Astrocyte (in vitro differentiated cells and primary cell): ENCODE measurements around the gene RHEBL1. TPM values are rescaled to one million over a fixed set of nuclear protein-coding genes. Genes with fewer than 3 reads are reported as not detected.

Source experiments
- DNase-seq: peaks from one replicate; pipeline ENCODE4 v3.0.0-alpha.2; 2010; ENCODE audit warnings: low read depth
- FAIRE-seq: peaks from 2 replicates; lab custom pipeline; 2011; peaks lifted over from hg19 to GRCh38; lab: Jason Lieb, UNC
- H2AFZ ChIP-seq: 2 replicates; pipeline ENCODE4 v1.6.0; 2012; ENCODE audit warnings: low read depth, low read length, inconsistent platforms
- H3K27ac ChIP-seq: 2 replicates; pipeline ENCODE4 v1.5.1; 2011; ENCODE audit warnings: low read depth, low read length, inconsistent platforms
- H3K27me3 ChIP-seq: 2 replicates; pipeline ENCODE4 v1.6.0; 2011; ENCODE audit warnings: low read length, inconsistent platforms; ENCODE audit not compliant: insufficient read depth
- H3K36me3 ChIP-seq: 2 replicates; pipeline ENCODE4 v1.5.1; 2011; ENCODE audit warnings: low read length, inconsistent platforms; ENCODE audit not compliant: insufficient read depth
- H3K4me1 ChIP-seq: 2 replicates; pipeline ENCODE4 v1.5.1; 2011; ENCODE audit warnings: low read length, inconsistent platforms; ENCODE audit not compliant: insufficient read depth
- H3K4me2 ChIP-seq: 2 replicates; pipeline ENCODE4 v1.6.0; 2012; ENCODE audit warnings: low read length, inconsistent platforms
- H3K4me3 ChIP-seq: 2 replicates; pipeline ENCODE4 v1.5.1; 2011; ENCODE audit warnings: low read depth, mild to moderate bottlenecking, low read length, inconsistent platforms; ENCODE audit not compliant: insufficient read depth
- H3K79me2 ChIP-seq: 2 replicates; pipeline ENCODE4 v1.6.0; 2012; ENCODE audit warnings: mild to moderate bottlenecking, low read length, inconsistent platforms; ENCODE audit not compliant: insufficient read depth
- H3K9ac ChIP-seq: 2 replicates; pipeline ENCODE4 v1.6.0; 2012; ENCODE audit warnings: mild to moderate bottlenecking, low read length, inconsistent platforms
- H3K9me3 ChIP-seq: 2 replicates; pipeline ENCODE4 v1.5.1; 2012; ENCODE audit warnings: low read depth, mild to moderate bottlenecking, low read length, inconsistent platforms; ENCODE audit not compliant: insufficient read depth
- H4K20me1 ChIP-seq: 2 replicates; pipeline ENCODE4 v1.6.0; 2012; ENCODE audit warnings: low read length, inconsistent platforms; ENCODE audit not compliant: insufficient read depth
- H3K27ac Mint-ChIP-seq: one replicate; pipeline ENCODE4 v1.8.0; 2021; ENCODE audit warnings: mild to moderate bottlenecking, mixed read lengths; ENCODE audit not compliant: unreplicated experiment
- H3K27me3 Mint-ChIP-seq: one replicate; pipeline ENCODE4 v1.8.0; 2021; ENCODE audit warnings: low read depth, mixed read lengths; ENCODE audit not compliant: unreplicated experiment
- H3K36me3 Mint-ChIP-seq: one replicate; pipeline ENCODE4 v1.8.0; 2021; ENCODE audit warnings: low read depth, mixed read lengths; ENCODE audit not compliant: unreplicated experiment
- H3K4me1 Mint-ChIP-seq: one replicate; pipeline ENCODE4 v1.8.0; 2021; ENCODE audit warnings: low read depth, mixed read lengths; ENCODE audit not compliant: unreplicated experiment
- H3K4me3 Mint-ChIP-seq: one replicate; pipeline ENCODE4 v1.8.0; 2021; ENCODE audit warnings: mild to moderate bottlenecking, moderate library complexity, mixed read lengths; ENCODE audit not compliant: unreplicated experiment
- H3K9me3 Mint-ChIP-seq: one replicate; pipeline ENCODE4 v1.8.0; 2021; ENCODE audit warnings: mild to moderate bottlenecking, mixed read lengths; ENCODE audit not compliant: unreplicated experiment
- CTCF ChIP-seq: IDR thresholded peaks from 2 replicates; pipeline ENCODE4 v1.5.1; 2011; ENCODE audit warnings: low read depth, mild to moderate bottlenecking, inconsistent platforms, low read length, moderate library complexity; ENCODE audit not compliant: insufficient read depth
- EZH2 ChIP-seq: IDR thresholded peaks from 2 replicates; pipeline ENCODE4 v1.6.1; 2012; ENCODE audit warnings: mild to moderate bottlenecking, low read length, inconsistent platforms; ENCODE audit not compliant: insufficient read depth
- total RNA-seq: library from RNA; stranded (reverse); gene quantifications from 2 replicates; pipeline ENCODE4 v1.2.1, GENCODE V29; 2021

The RHEBL1 gene
- total RNA-seq, 1 donor from 2014 or later, result 1.3 TPM

GRCh38 chr12:49024543-49024942 is 45.2 kb downstream of the RHEBL1 start:
- H3K27me3 Mint-ChIP-seq, result no peaks in the 10 kb centered on the region
- no peaks in the 10 kb centered on the region for H3K4me1 ChIP-seq
- DNase-seq (no peak), FAIRE-seq (no peak)
- H3K9ac ChIP-seq, result no peak overlapping the region
- no peak overlapping the region for H3K27ac ChIP-seq
- H3K79me2 ChIP-seq, result peaks cover 8% of the 10 kb centered on the region
- H4K20me1 ChIP-seq, result peaks cover 37% of the 10 kb centered on the region
- no peaks in the 10 kb centered on the region for H3K9me3 ChIP-seq
- peaks cover 27% of the 10 kb centered on the region for H3K36me3 Mint-ChIP-seq
- TF ChIP-seq EZH2, result no peak
- no peak for TF ChIP-seq CTCF
- H2AFZ ChIP-seq, result no peak overlapping the region
- no peaks in the 10 kb centered on the region for H3K27me3 ChIP-seq
- no peak overlapping the region for H3K27ac Mint-ChIP-seq
- no peaks in the 10 kb centered on the region for H3K9me3 Mint-ChIP-seq
- no peak overlapping the region for H3K4me3 ChIP-seq
- H3K4me1 Mint-ChIP-seq, result peaks cover 4% of the 10 kb centered on the region
- no peak overlapping the region for H3K4me3 Mint-ChIP-seq
- H3K36me3 ChIP-seq, result peaks cover 57% of the 10 kb centered on the region
- no peak overlapping the region for H3K4me2 ChIP-seq

GRCh38 chr12:49023812-49024211 is 46.0 kb downstream of the RHEBL1 start:
- no peak for FAIRE-seq
- no peak overlapping the region for H3K27ac Mint-ChIP-seq
- Histone ChIP-seq H3K79me2 (peaks cover 8% of the 10 kb centered on the region), H2AFZ (no peak overlapping the region), H3K36me3 (peaks cover 53% of the 10 kb centered on the region), H3K4me3 (no peak overlapping the region), H4K20me1 (peaks cover 30% of the 10 kb centered on the region), H3K27me3 (no peaks in the 10 kb centered on the region), H3K4me2 (no peak overlapping the region), H3K9ac (no peak overlapping the region), H3K4me1 (peaks cover 3% of the 10 kb centered on the region), H3K9me3 (no peaks in the 10 kb centered on the region), H3K27ac (no peak overlapping the region)
- H3K9me3 Mint-ChIP-seq, result no peaks in the 10 kb centered on the region
- H3K27me3 Mint-ChIP-seq, result no peaks in the 10 kb centered on the region
- no peak for TF ChIP-seq EZH2
- TF ChIP-seq CTCF, result no peak
- peaks cover 9% of the 10 kb centered on the region for H3K4me1 Mint-ChIP-seq
- no peak overlapping the region for H3K4me3 Mint-ChIP-seq
- peaks cover 22% of the 10 kb centered on the region for H3K36me3 Mint-ChIP-seq
- no peak for DNase-seq

- no peak overlapping the region for H3K4me2 ChIP-seq
- peaks cover 21% of the 10 kb centered on the region for H4K20me1 ChIP-seq
- FAIRE-seq (no peak), DNase-seq (no peak)
- Mint-ChIP-seq H3K27ac (no peak overlapping the region), H3K9me3 (no peaks in the 10 kb centered on the region), H3K4me3 (no peak overlapping the region), H3K4me1 (peaks cover 13% of the 10 kb centered on the region), H3K36me3 (peaks cover 18% of the 10 kb centered on the region), H3K27me3 (no peaks in the 10 kb centered on the region)
- H3K27me3 ChIP-seq, result no peaks in the 10 kb centered on the region
- peaks cover 6% of the 10 kb centered on the region for H3K4me1 ChIP-seq
- H3K27ac ChIP-seq, result no peak overlapping the region
- no peak overlapping the region for H3K9ac ChIP-seq
- no peaks in the 10 kb centered on the region for H3K9me3 ChIP-seq
- no peak overlapping the region for H2AFZ ChIP-seq
- H3K4me3 ChIP-seq, result no peak overlapping the region
- TF ChIP-seq EZH2 (no peak), CTCF (no peak)
- peaks cover 42% of the 10 kb centered on the region for H3K36me3 ChIP-seq
- H3K79me2 ChIP-seq, result peaks cover 12% of the 10 kb centered on the region
Measured at GRCh38 chr12:49022558-49023178, 47.1 kb downstream of the RHEBL1 start.
